Measurements from ENCODE around the gene FCER1G. TPM values are rescaled to one million over a fixed set of nuclear protein-coding genes. Genes with fewer than 3 reads are reported as not detected.

Gene FCER1G
- total and polyA plus RNA-seq, 2 donors (not counting 3 experiments of a cell fraction or from before 2014, with no cell fraction given): 1.1 to 1.6 TPM

DNA sequence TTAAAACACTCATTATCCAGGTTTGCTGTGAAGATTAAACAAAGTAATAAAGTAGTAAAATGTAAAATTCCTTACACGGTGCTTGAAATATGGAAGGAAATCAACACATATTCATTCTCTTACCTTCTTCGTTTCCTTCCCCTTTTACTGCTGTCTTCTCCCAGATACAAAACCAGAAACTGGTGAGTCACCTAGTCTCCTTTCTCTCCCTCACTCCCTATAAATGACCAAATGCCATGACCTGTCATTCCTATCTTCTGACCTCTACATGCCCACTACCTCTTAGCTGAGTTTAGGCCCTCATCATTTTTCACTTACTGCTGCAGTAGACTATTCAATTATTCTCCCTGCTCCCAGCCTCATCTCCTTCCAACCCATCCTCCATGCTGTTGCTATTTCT, 27.2 kb downstream of the FCER1G start:
- no peak overlapping the region for H3K27ac ChIP-seq (ENCODE audit: insufficient read depth, low read depth, low read length)
- H3K4me2 ChIP-seq (ENCODE audit: insufficient read depth, low read length): no peak overlapping the region
- ChIA-PET CTCF (no interaction called here), POLR2A (no interaction called here)
- dilution Hi-C loops (cut with MboI; ENCODE audit: extremely low pct_ligation_motif_present, low sequenced_read_pairs) (no loop called here), intact Hi-C loops (cut with micrococcal nuclease) (no loop called here)
- no peaks in the 10 kb centered on the region for H3K9me1 ChIP-seq (replicated peaks; ENCODE audit: control insufficient read depth, extremely low read depth, insufficient read depth, low read length)
- H3K27me3 ChIP-seq (ENCODE audit: control insufficient read depth in 2 of 2, insufficient read depth in 2 of 2, low read length in 2 of 2): peaks cover 1 to 3% of the 10 kb centered on the region in 2 experiments
- BruUV-seq (replicated peaks): no TSS peak
- no peak for FAIRE-seq
- no peak overlapping the region for H3K9ac ChIP-seq (replicated peaks; ENCODE audit: extremely low read depth, insufficient read depth, low read length)
- no peaks in the 10 kb centered on the region for H3K9me3 ChIP-seq (replicated peaks; ENCODE audit: control insufficient read depth, insufficient read depth, low read length)
- H2AFZ ChIP-seq (ENCODE audit: low read depth, low read length): no peak overlapping the region
- no peaks in the 10 kb centered on the region for H3K4me1 ChIP-seq (ENCODE audit: control insufficient read depth, extremely low read depth, insufficient read depth, low read length)
- H3K36me3 ChIP-seq (ENCODE audit: control insufficient read depth in 2 of 2, extremely low read depth in 1 of 2, insufficient read depth in 2 of 2, low read length in 2 of 2): no peaks in the 10 kb centered on the region
- no peaks in the 10 kb centered on the region for H3K79me2 ChIP-seq (ENCODE audit: control insufficient read depth, insufficient read depth, low read length)
- TF ChIP-seq POLR2AphosphoS5 (IDR thresholded peaks at IDR 0.05; ENCODE audit: insufficient read depth, low read depth, low read length): no peak
- TF ChIP-seq, protein P1, sequence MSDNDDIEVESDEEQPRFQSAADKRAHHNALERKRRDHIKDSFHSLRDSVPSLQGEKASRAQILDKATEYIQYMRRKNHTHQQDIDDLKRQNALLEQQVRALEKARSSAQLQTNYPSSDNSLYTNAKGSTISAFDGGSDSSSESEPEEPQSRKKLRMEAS (IDR thresholded peaks at IDR 0.05; ENCODE audit: insufficient read depth, insufficient read length): no peak
- no peak for TF ChIP-seq EZH2 (IDR thresholded peaks at IDR 0.05; ENCODE audit: borderline replicate concordance, low read depth, low read length, severe bottlenecking)
- TF ChIP-seq POLR2A (IDR thresholded peaks at IDR 0.05; ENCODE audit: low read depth, low read length): no peak
- no peak for DNase-seq (ENCODE audit: low read depth, low spot score)
- no peaks in the 10 kb centered on the region for H4K20me1 ChIP-seq (replicated peaks; ENCODE audit: control insufficient read depth, extremely low read depth, insufficient read depth, low read length)
- no peak overlapping the region for H3K4me3 ChIP-seq (replicated peaks in 1 of 3; ENCODE audit: insufficient read depth in 1 of 3, low read depth in 1 of 3, low read length in 3 of 3)

DNA sequence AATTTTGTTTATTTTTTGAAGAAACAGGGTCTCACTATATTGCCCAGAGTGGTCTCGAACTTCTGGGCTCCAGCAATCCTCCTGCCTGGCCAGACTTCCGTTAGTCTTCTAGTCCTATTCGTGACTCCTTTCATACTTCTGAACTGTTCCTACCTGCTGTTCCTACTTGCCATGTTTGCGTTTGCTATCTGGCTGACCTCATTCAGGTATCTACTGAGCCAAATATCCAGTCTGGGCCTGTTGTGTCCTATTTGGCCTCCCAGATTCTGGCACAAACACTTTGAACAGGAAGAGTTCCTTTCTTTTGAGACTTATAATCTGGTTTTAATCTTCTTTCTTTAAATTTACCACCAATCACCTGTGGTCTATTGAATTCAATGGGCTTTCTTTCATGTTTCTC, 29.8 kb downstream of the FCER1G start:
- H3K9me3 ChIP-seq (replicated peaks; ENCODE audit: control insufficient read depth, insufficient read depth, low read length): no peaks in the 10 kb centered on the region
- TF ChIP-seq, protein P1 (IDR thresholded peaks at IDR 0.05; ENCODE audit: insufficient read depth, insufficient read length): no peak
- no peak for TF ChIP-seq POLR2AphosphoS5 (IDR thresholded peaks at IDR 0.05; ENCODE audit: insufficient read depth, low read depth, low read length)
- no peak for TF ChIP-seq EZH2 (IDR thresholded peaks at IDR 0.05; ENCODE audit: borderline replicate concordance, low read depth, low read length, severe bottlenecking)
- TF ChIP-seq POLR2A (IDR thresholded peaks at IDR 0.05; ENCODE audit: low read depth, low read length): no peak
- no peak for TF ChIP-seq FOS (IDR thresholded peaks at IDR 0.05; ENCODE audit: borderline replicate concordance, insufficient read depth, low read length)
- TF ChIP-seq MYC (IDR thresholded peaks at IDR 0.05; ENCODE audit: low read depth, low read length): no peak
- no peak for TF ChIP-seq CTCF (IDR thresholded peaks at IDR 0.05; ENCODE audit: extremely low read depth in 1 of 2, insufficient read depth in 1 of 2, low read depth in 1 of 2, low read length in 2 of 2)
- no peak for TF ChIP-seq GATA2 (IDR thresholded peaks at IDR 0.05; ENCODE audit: insufficient read depth, insufficient read length, low read depth, low read length)
- no peak for TF ChIP-seq JUN (IDR thresholded peaks at IDR 0.05; ENCODE audit: borderline replicate concordance, insufficient read depth, insufficient read length, low read depth)
- H3K9ac ChIP-seq (replicated peaks; ENCODE audit: extremely low read depth, insufficient read depth, low read length): no peak overlapping the region
- H3K9me1 ChIP-seq (replicated peaks; ENCODE audit: control insufficient read depth, extremely low read depth, insufficient read depth, low read length): no peaks in the 10 kb centered on the region
- no peaks in the 10 kb centered on the region for H3K4me1 ChIP-seq (ENCODE audit: control insufficient read depth, extremely low read depth, insufficient read depth, low read length)
- no peak overlapping the region for H3K4me3 ChIP-seq (replicated peaks in 1 of 3; ENCODE audit: insufficient read depth in 1 of 3, low read depth in 1 of 3, low read length in 3 of 3)
- CTCF ChIA-PET: no interaction called here
- intact Hi-C loops (cut with micrococcal nuclease) (no loop called here), dilution Hi-C loops (cut with MboI; ENCODE audit: extremely low pct_ligation_motif_present, low sequenced_read_pairs) (no loop called here)
- peaks cover 1 to 3% of the 10 kb centered on the region in 2 experiments for H3K27me3 ChIP-seq (ENCODE audit: control insufficient read depth in 2 of 2, insufficient read depth in 2 of 2, low read length in 2 of 2)
- H2AFZ ChIP-seq (ENCODE audit: low read depth, low read length): no peak overlapping the region
- H3K79me2 ChIP-seq (ENCODE audit: control insufficient read depth, insufficient read depth, low read length): no peaks in the 10 kb centered on the region
- POLR2A ChIA-PET: no interaction called here
- DNase-seq (ENCODE audit: low read depth, low spot score): no peak
- no peaks in the 10 kb centered on the region for H4K20me1 ChIP-seq (replicated peaks; ENCODE audit: control insufficient read depth, extremely low read depth, insufficient read depth, low read length)
- H3K36me3 ChIP-seq (ENCODE audit: control insufficient read depth in 2 of 2, extremely low read depth in 1 of 2, insufficient read depth in 2 of 2, low read length in 2 of 2): no peaks in the 10 kb centered on the region
- H3K27ac ChIP-seq (ENCODE audit: insufficient read depth, low read depth, low read length): no peak overlapping the region
- no peak for FAIRE-seq
- H3K4me2 ChIP-seq (ENCODE audit: insufficient read depth, low read length): no peak overlapping the region
- no TSS peak for BruUV-seq (replicated peaks)

All from endothelial cell of umbilical vein (primary cell).